Activated T-helper 17 cell treated with anti-CD3 and anti-CD28 coated beads, Interleukin-2, amount 50 U/mL, for 72 hours (primary cell): ENCODE measurements around the gene C12orf57. TPM values are rescaled to one million over a fixed set of nuclear protein-coding genes. Genes with fewer than 3 reads are reported as not detected.
A peak's percentile ranks its signal among the peaks of the same experiment; 100 is the strongest.

Experiments
- ATAC-seq: fragments of 150-1000 bp; cut with Tn5 transposase; replicated peaks from 2 replicates; pipeline ENCODE4 v1.10.0; 2021; ENCODE audit warnings: mild to moderate bottlenecking, moderate library complexity
- H3K27ac Mint-ChIP-seq: one replicate; pipeline ENCODE4 v1.8.0; 2022; ENCODE audit warnings: mixed read lengths
- H3K27me3 Mint-ChIP-seq: one replicate; pipeline ENCODE4 v1.8.0; 2022; ENCODE audit warnings: mixed read lengths
- H3K36me3 Mint-ChIP-seq: one replicate; pipeline ENCODE4 v1.8.0; 2022; ENCODE audit warnings: low read depth, mild to moderate bottlenecking, mixed read lengths
- H3K4me1 Mint-ChIP-seq: one replicate; pipeline ENCODE4 v1.8.0; 2022; ENCODE audit warnings: mixed read lengths
- H3K4me3 Mint-ChIP-seq: one replicate; pipeline ENCODE4 v1.8.0; 2022; ENCODE audit warnings: mild to moderate bottlenecking, mixed read lengths
- H3K9me3 Mint-ChIP-seq: one replicate; pipeline ENCODE4 v1.8.0; 2022; ENCODE audit warnings: mixed read lengths
- total RNA-seq, 2 donors: library from RNA; stranded (reverse); gene quantifications; one replicate each; pipeline ENCODE4 v1.2.3, GENCODE V29; 2022

C12orf57 gene
- total RNA-seq, 2 donors from 2014 or later = 192 to 307 TPM

DNA sequence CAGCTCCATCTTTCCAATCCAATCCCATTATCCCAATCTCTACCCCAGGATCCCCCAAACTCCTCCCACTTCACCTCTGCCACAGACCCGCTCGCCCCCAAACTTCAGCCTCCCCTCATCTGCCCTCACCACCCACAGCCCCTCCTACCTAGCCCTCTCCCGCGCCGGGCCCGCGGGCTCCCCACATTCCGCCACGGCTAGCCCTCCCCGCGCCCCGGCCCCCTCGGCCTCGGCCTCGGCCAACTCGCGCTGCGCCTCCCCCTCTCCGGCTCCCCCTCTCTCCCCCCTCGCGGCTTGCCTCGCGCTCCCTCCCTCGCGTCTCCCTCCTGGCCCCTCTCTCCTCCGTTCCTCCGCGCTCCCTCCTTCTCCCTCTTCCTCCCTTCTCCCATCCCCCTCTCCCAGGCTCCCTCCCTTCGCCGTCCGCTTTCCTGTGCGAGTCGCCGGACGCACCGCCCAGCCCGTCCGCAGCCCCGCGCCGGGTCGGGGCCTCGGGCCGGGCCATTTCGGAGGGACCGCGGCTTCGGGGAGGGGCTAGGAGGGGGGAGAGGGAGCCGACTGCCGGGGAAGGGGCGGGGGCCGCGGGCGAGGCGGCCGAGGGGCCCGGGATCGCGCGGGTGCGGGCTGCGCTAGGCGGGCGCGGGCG is 16.3 kb upstream of the C12orf57 start, which contains the start of gene ATN1:
ATN1 (plus strand) TSS at position 581 of the 643 bp plus-strand sequence. CDS start 6,043 bp downstream, outside the sequence.
- ATAC-seq = peak; percentile 33
- peaks cover 54% of the 10 kb centered on the region for H3K4me1 Mint-ChIP-seq
- no peaks in the 10 kb centered on the region for H3K9me3 Mint-ChIP-seq
- peaks cover 60% of the 10 kb centered on the region for H3K36me3 Mint-ChIP-seq
- H3K27ac Mint-ChIP-seq = peak within 1 kb of the TSS; percentile 98
- H3K27me3 Mint-ChIP-seq = no peaks in the 10 kb centered on the region
- H3K4me3 Mint-ChIP-seq = peak within 1 kb of the TSS; percentile 96

GRCh38 chr12:6928022-6928702 is 15.7 kb upstream of the C12orf57 start:
- H3K27me3 Mint-ChIP-seq = no peaks in the 10 kb centered on the region

DNA sequence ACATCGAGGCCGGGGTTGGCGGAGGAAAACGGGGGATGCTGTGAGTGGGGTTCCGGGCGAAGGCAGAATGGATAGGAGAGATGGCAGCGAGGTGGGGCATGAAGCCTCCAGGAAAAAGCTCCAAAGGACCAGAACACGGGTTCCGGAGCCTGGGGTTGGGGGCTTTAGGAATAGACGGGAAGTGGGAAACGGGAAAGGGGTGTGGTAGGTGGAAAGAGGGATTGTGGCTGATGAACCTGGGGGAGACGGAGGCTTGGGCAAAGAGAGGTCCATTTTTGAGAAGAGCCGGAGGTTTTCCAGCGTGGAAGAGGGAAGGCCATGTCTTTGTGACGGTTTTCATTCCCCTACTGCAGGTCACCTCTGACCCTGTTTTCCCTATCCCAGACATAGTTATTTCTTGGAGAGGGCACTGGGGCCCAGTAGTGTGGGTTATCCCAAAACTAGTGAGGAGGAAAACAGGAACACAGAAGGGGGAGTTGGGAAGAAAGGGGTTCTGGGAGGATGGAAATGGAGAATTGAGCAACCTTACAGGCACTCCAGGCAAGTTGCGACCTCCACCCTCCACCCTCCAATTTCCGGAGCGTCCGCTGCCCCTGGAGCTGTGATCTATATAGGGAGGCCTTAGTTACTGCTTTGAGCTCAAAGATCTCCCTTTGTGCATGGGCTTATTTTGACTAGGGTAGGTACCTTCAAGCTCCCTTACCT is 15.0 kb upstream of the C12orf57 start:
- no peaks in the 10 kb centered on the region for H3K9me3 Mint-ChIP-seq
- peak overlapping the region; percentile 96 for H3K4me3 Mint-ChIP-seq
- peak overlapping the region; percentile 96 for H3K27ac Mint-ChIP-seq
- no peak for ATAC-seq
- H3K4me1 Mint-ChIP-seq = peaks cover 49% of the 10 kb centered on the region
- peaks cover 57% of the 10 kb centered on the region for H3K36me3 Mint-ChIP-seq
- H3K27me3 Mint-ChIP-seq = no peaks in the 10 kb centered on the region

More at GRCh38 chr12:6928022-6928702, 15.7 kb upstream of the C12orf57 start:
- peaks cover 58% of the 10 kb centered on the region for H3K36me3 Mint-ChIP-seq
- peak; percentile 28 for ATAC-seq
- H3K4me3 Mint-ChIP-seq = peak overlapping the region; percentile 96
- peaks cover 53% of the 10 kb centered on the region for H3K4me1 Mint-ChIP-seq
- H3K27ac Mint-ChIP-seq = peak overlapping the region; percentile 96
- no peaks in the 10 kb centered on the region for H3K9me3 Mint-ChIP-seq

GRCh38 chr12:6929466-6930452 is 14.1 kb upstream of the C12orf57 start:
- Mint-ChIP-seq H3K4me1 (peaks cover 41% of the 10 kb centered on the region), H3K4me3 (peak overlapping the region; percentile 96), H3K27me3 (no peaks in the 10 kb centered on the region), H3K27ac (peak overlapping the region; percentile 96), H3K36me3 (peaks cover 57% of the 10 kb centered on the region), H3K9me3 (no peaks in the 10 kb centered on the region)
- no peak for ATAC-seq

GRCh38 chr12:6932766-6933165 is 11.1 kb upstream of the C12orf57 start:
- peak overlapping the region; percentile 15 for H3K4me3 Mint-ChIP-seq
- no peaks in the 10 kb centered on the region for H3K27me3 Mint-ChIP-seq
- H3K9me3 Mint-ChIP-seq = no peaks in the 10 kb centered on the region
- H3K27ac Mint-ChIP-seq = peak overlapping the region; percentile 74
- no peak for ATAC-seq
- H3K36me3 Mint-ChIP-seq = peaks cover 70% of the 10 kb centered on the region
- peaks cover 39% of the 10 kb centered on the region for H3K4me1 Mint-ChIP-seq

- H3K4me3 Mint-ChIP-seq = no peak overlapping the region
- no peaks in the 10 kb centered on the region for H3K27me3 Mint-ChIP-seq
- H3K27ac Mint-ChIP-seq = peak overlapping the region; percentile 98
- ATAC-seq = no peak
- H3K36me3 Mint-ChIP-seq = peaks cover 70% of the 10 kb centered on the region
- H3K4me1 Mint-ChIP-seq = peaks cover 38% of the 10 kb centered on the region
- no peaks in the 10 kb centered on the region for H3K9me3 Mint-ChIP-seq
These were observed 9.7 kb upstream of the C12orf57 start for GRCh38 chr12:6934110-6934509.

- Mint-ChIP-seq H3K9me3 (no peaks in the 10 kb centered on the region), H3K4me3 (peak overlapping the region; percentile 89)
These were observed 8.2 kb upstream of the C12orf57 start for GRCh38 chr12:6935371-6936193.

GRCh38 chr12:6936194-6936635 is 7.6 kb upstream of the C12orf57 start:
- no peaks in the 10 kb centered on the region for H3K27me3 Mint-ChIP-seq
- peaks cover 78% of the 10 kb centered on the region for H3K36me3 Mint-ChIP-seq
- no peaks in the 10 kb centered on the region for H3K9me3 Mint-ChIP-seq
- H3K4me3 Mint-ChIP-seq = peak overlapping the region; percentile 89
- peak overlapping the region; percentile 98 for H3K27ac Mint-ChIP-seq
- peaks cover 34% of the 10 kb centered on the region for H3K4me1 Mint-ChIP-seq
- no peak for ATAC-seq

More at GRCh38 chr12:6935371-6936193, 8.2 kb upstream of the C12orf57 start:
- ATAC-seq = no peak
- peaks cover 76% of the 10 kb centered on the region for H3K36me3 Mint-ChIP-seq
- H3K4me1 Mint-ChIP-seq = peaks cover 32% of the 10 kb centered on the region
- H3K27ac Mint-ChIP-seq = peak overlapping the region; percentile 98
- H3K27me3 Mint-ChIP-seq = no peaks in the 10 kb centered on the region

DNA sequence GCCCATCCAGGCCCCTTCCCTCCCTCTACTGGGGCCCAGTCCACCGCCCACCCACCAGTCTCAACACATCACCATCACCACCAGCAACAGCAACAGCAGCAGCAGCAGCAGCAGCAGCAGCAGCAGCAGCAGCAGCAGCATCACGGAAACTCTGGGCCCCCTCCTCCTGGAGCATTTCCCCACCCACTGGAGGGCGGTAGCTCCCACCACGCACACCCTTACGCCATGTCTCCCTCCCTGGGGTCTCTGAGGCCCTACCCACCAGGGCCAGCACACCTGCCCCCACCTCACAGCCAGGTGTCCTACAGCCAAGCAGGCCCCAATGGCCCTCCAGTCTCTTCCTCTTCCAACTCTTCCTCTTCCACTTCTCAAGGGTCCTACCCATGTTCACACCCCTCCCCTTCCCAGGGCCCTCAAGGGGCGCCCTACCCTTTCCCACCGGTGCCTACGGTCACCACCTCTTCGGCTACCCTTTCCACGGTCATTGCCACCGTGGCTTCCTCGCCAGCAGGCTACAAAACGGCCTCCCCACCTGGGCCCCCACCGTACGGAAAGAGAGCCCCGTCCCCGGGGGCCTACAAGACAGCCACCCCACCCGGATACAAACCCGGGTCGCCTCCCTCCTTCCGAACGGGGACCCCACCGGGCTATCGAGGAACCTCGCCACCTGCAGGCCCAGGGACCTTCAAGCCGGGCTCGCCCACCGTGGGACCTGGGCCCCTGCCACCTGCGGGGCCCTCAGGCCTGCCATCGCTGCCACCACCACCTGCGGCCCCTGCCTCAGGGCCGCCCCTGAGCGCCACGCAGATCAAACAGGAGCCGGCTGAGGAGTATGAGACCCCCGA is 7.0 kb upstream of the C12orf57 start:
- peaks cover 34% of the 10 kb centered on the region for H3K4me1 Mint-ChIP-seq
- H3K9me3 Mint-ChIP-seq = no peaks in the 10 kb centered on the region
- H3K27me3 Mint-ChIP-seq = no peaks in the 10 kb centered on the region
- ATAC-seq = peak; percentile 22
- H3K4me3 Mint-ChIP-seq = peak overlapping the region; percentile 89
- H3K27ac Mint-ChIP-seq = peak overlapping the region; percentile 98
- H3K36me3 Mint-ChIP-seq = peaks cover 80% of the 10 kb centered on the region

GRCh38 chr12:6937481-6938352 is 6.1 kb upstream of the C12orf57 start:
- H3K27me3 Mint-ChIP-seq = no peaks in the 10 kb centered on the region
- H3K4me3 Mint-ChIP-seq = peak overlapping the region; percentile 89
- H3K27ac Mint-ChIP-seq = peak overlapping the region; percentile 98
- H3K9me3 Mint-ChIP-seq = no peaks in the 10 kb centered on the region
- H3K36me3 Mint-ChIP-seq = peaks cover 84% of the 10 kb centered on the region
- ATAC-seq = peak; percentile 97
- peaks cover 26% of the 10 kb centered on the region for H3K4me1 Mint-ChIP-seq

DNA sequence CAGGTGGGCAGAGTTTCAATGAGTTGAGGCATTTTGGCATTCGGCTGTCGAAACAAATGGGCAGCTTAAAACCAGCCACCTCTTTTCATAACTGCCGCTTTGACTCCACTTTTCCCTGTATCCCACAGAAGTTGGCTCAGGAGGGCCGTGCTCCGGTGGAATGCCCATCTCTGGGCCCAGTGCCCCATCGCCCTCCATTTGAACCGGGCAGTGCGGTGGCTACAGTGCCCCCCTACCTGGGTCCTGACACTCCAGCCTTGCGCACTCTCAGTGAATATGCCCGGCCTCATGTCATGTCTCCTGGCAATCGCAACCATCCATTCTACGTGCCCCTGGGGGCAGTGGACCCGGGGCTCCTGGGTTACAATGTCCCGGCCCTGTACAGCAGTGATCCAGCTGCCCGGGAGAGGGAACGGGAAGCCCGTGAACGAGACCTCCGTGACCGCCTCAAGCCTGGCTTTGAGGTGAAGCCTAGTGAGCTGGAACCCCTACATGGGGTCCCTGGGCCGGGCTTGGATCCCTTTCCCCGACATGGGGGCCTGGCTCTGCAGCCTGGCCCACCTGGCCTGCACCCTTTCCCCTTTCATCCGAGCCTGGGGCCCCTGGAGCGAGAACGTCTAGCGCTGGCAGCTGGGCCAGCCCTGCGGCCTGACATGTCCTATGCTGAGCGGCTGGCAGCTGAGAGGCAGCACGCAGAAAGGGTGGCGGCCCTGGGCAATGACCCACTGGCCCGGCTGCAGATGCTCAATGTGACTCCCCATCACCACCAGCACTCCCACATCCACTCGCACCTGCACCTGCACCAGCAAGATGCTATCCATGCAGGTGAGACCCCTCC is 5.2 kb upstream of the C12orf57 start:
- Mint-ChIP-seq H3K27ac (peak overlapping the region; percentile 98), H3K4me3 (peak overlapping the region; percentile 89), H3K4me1 (peaks cover 26% of the 10 kb centered on the region), H3K36me3 (peaks cover 84% of the 10 kb centered on the region), H3K27me3 (no peaks in the 10 kb centered on the region), H3K9me3 (no peaks in the 10 kb centered on the region)
- no peak for ATAC-seq
